GM19193 (cell line): ENCODE measurements around the gene ATR.

Experiments used
- POLR2A ChIP-seq: IDR thresholded peaks from 4 replicates; pipeline ENCODE4 v1.6.1; 2011; ENCODE audit not compliant: insufficient read depth, insufficient read length; ENCODE audit errors: extremely low read depth

ATR gene

DNA sequence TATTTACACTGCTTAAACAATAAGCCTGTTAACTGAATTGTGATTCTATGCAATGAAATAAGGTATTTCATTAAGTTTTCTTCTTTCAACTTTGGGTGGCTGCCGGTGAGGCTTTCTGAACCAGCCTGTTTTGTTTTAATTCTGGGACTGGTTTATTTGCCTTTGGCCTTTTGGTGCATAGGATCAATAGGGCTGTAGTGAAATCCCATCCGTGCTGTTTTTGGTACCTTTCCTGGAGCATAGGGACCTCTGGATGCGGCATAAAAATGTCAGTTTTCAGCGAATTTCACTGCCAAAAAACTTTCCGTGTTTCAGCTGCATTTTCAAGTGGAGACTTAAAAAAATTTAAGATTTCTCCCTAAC, 18.2 kb upstream of the ATR start:
- no peak for TF ChIP-seq POLR2A

GRCh38 chr3:142595951-142596725, 17.6 kb upstream of the ATR start, which contains the start of gene PLS1:
Gene PLS1 (plus strand): TSS chr3:142596393. CDS start chr3:142664238, 67,845 bp downstream.
- peak; percentile 76 for TF ChIP-seq POLR2A

DNA sequence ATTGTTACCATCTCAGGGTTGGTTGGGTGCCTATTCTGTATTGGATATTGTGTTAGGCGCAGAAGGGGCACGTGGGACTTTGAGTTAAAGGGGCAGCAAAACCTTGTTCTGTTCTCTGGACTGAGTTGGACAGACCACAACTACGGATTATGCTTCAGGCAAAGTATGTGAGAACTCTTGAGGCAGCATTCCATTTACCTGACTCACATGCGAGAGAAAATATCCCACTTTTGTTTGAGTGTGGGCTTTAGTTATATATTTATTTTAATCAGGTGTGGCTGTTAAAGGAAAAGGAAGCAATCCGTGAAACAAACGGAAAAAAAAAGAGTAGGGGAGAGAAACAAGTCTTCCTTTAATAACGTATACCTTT, 17.0 kb upstream of the ATR start:
- no peak for TF ChIP-seq POLR2A

DNA sequence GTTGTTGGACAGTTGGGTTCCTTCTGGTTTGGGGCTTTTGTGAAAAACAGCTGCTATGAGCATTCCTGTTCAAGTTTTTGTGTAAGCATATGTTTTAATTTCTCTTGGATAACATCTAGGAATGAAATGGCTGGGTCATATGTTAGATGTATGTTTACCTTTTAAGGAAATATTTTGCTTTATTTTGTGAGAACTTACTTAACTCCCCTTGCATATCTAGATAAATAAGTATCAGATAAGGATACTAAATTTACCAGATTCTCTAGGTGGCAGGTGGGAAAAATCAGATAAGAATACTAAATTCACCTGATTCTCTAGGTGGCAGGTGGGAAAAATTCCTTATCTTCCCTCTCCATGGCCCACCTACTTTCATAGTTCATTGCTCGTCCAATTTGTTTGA, 16.6 kb upstream of the ATR start:
- TF ChIP-seq POLR2A = no peak

GRCh38 chr3:142588703-142589102, 10.2 kb upstream of the ATR start:
- TF ChIP-seq POLR2A = no peak

DNA sequence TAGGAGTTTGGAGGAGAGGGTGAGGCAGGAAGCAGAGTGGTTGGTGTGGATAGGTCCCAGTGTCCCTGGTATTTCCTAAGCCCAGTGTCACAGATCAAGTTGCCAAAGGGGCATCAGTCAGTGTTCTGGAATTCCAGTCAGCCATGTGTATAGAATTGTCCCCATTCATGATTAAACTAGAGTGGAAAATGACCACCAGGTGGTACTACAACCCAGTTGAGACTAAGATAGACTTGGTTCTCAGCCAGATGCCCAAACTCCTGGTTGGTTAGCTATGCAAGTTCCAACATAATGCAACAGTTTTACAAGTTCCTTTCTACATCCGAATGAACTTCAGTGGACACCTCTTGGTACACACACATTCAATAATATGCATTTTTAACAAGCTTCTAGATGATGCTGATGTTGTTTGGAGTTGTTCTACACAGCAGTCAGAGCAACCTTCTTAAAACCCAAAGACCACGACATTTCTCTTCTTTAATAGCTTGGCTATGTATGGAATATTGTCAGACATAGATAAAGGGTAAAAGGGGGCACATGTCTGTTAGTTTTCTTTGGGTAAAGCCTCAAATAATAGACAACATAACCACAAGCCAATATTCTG, 8.4 kb upstream of the ATR start:
- TF ChIP-seq POLR2A = no peak

DNA sequence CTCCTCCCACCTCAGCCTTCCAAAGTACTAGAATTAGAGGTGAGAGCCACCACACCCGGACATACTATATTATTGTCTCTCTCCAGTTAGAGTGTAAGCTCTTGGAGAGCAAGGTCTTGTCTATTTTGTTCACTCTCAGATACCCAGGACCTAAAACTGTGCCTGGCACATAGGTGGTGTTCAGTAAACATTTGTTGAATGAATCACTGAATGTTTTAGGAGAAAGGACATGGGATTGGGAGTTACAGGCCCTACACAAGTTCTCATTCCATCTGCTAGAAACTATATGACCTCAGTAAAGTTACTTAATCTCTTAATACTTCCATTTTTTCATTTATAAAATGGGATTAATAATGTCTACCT, 1.5 kb upstream of the ATR start:
- no peak for TF ChIP-seq POLR2A

DNA sequence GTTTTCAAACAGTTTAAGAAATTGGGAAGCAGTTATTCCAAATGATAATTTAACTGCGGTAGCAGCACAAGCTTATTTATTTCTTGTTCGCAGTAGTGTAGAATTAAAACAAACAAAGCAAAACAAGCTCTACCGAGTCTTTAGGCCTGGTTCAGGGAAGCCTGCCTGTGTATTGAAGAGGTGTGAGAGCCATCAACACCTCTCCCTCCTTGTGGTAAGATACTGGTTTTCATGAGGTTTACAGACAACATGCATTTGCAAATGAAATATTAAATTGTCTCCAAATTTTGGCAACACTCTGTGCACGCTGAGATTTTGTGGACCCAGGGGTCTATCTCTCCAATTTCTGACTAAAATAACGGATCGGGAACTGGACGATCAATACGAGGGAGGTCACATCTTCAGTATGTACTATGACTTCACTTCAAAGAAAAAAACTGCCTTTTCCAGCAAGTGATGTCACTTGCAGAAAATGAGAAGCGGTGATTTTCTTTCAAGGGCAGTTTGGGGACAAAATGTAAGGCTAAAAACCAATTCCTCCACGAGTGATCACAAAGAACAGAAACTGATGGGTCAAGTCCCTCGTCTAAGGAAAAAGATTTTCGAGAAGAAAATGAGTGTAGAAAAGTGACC, 721 bp downstream of the ATR start:
- TF ChIP-seq POLR2A = no peak

- no peak for TF ChIP-seq POLR2A
Measured at GRCh38 chr3:142576792-142577191, 1.7 kb downstream of the ATR start.

GRCh38 chr3:142574665-142575064, 3.9 kb downstream of the ATR start:
- no peak for TF ChIP-seq POLR2A

- TF ChIP-seq POLR2A = no peak
Measured at GRCh38 chr3:142568393-142569017, 10.0 kb downstream of the ATR start.

GRCh38 chr3:142566096-142566495, 12.4 kb downstream of the ATR start:
- no peak for TF ChIP-seq POLR2A

DNA sequence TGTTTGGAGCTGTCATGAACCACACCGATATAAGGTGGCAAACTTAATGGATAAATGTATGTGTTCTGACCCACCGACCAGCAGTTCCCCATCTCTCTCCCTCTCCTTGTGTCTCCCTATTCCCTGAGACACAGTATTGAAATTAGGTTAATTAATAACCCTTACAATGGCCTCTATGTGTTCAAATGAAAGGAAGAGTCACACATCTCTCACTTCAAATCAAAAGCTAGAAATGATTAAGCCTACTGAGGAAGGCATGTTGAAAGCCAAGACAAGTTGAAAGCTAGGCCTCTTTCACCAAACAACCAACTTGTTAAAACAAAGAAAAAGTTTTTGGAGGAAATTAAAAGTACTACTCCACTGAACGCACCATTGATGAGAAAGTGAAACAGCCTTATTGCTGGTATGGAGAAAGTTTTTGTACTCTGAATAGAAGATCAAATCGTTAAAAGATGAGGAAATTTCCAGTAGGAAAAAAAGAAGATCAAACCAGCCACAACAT, 15.0 kb downstream of the ATR start:
- no peak for TF ChIP-seq POLR2A

DNA sequence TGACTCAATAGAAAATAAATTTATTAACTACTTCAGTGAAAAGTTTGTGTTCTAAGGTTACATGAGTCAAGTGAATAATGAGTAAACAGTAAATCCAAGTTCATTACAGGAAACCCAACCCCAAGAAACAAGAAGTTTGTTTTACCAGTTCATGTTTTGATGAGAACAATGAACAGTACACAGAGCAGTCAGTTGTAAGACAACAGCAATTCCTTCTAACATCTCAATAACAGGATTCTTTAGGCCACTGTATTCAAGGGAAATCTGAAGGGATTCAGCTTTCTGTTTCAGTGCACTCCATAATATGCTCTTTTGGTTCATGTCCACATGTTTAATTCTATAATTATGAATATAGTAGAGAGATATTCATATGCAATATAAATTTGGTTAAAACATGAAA, 18.4 kb downstream of the ATR start:
- no peak for TF ChIP-seq POLR2A

DNA sequence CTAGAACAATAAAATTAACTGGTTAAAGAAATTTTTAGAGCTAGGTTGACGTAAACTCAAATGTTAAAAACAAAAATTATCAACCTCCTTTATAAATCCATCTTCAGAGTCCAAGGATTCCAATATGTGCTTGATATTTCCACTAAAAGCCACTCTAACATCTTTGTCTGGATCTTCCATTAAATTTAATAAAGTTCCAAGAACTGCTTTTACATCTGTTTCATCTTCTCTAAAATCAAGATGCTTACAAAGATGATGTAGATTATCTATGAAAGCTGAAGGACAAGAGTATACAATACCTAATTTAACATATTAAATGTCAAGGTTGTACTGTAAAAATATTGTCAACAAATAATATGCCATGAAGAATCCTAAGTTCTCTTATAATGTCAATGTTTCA, 24.8 kb downstream of the ATR start:
- TF ChIP-seq POLR2A = no peak

GRCh38 chr3:142549986-142550385, 28.5 kb downstream of the ATR start:
- no peak for TF ChIP-seq POLR2A

DNA sequence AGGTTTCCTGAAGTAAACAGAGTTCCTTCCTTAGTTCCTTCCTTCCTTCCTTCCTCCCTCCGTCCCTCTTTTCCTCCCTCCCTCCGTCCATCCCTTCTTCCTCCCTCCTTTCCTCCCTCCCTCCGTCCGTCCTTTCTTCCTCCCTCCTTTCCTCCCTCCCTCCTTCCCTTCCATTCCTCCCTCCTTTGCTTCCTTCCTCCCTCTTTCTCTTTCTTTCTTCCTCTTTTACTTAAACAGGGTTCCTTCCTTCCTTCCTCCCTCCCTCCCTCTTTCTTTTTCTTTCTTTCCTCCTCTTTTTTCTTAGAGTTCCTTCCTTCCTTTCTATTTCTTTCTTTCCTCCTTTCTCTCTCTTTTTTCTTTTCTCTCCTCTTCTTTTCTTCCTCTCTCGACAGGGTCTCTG, 35.2 kb downstream of the ATR start:
- no peak for TF ChIP-seq POLR2A

- no peak for TF ChIP-seq POLR2A
Measured at GRCh38 chr3:142542054-142542453, 36.5 kb downstream of the ATR start.
